Neural cell (in vitro differentiated cells): ENCODE results near the gene GALNT15. TPM values are rescaled to one million over a fixed set of nuclear protein-coding genes. Genes with fewer than 3 reads are reported as not detected.

Source experiments
- H2AFZ ChIP-seq: fragments of 200-600, 300-800 bp; sonication (generic), shearing (Covaris generic); 2 replicates; pipeline ENCODE4 v1.6.0; 2014; ENCODE audit warnings: low read depth, mild to moderate bottlenecking, antibody characterized with exemption, low read length, moderate library complexity
- H3F3A ChIP-seq: fragments of 200-600 bp; shearing (Covaris generic); 2 replicates; pipeline ENCODE4 v1.6.1; 2016; ENCODE audit warnings: mild to moderate bottlenecking, moderate library complexity, mixed read lengths, antibody characterized with exemption, low read length; ENCODE audit not compliant: insufficient read depth, poor library complexity, severe bottlenecking
- H3K27ac ChIP-seq: fragments of 200-600, 300-800 bp; sonication (generic), shearing (Covaris generic); 2 replicates; pipeline ENCODE4 v1.5.1; 2014; ENCODE audit warnings: mild to moderate bottlenecking, low read length, moderate library complexity
- H3K27me3 ChIP-seq: fragments of 300-800, 200-600 bp; sonication (generic), shearing (Covaris generic); 2 replicates; pipeline ENCODE4 v1.6.0; 2014; ENCODE audit warnings: mild to moderate bottlenecking, low read depth, low read length, moderate library complexity; ENCODE audit not compliant: insufficient read depth
- H3K36me3 ChIP-seq: fragments of 300-800, 200-600 bp; sonication (generic), shearing (Covaris generic); 2 replicates; pipeline ENCODE4 v1.5.1; 2014; ENCODE audit warnings: mild to moderate bottlenecking, antibody characterized with exemption, low read length, moderate library complexity; ENCODE audit not compliant: insufficient read depth
- H3K4me2 ChIP-seq: fragments of 300-800, 200-600 bp; sonication (generic), shearing (Covaris generic); 2 replicates; pipeline ENCODE4 v1.6.0; 2014; ENCODE audit warnings: mild to moderate bottlenecking, low read length
- H3K4me3 ChIP-seq: fragments of 300-800, 200-600 bp; sonication (generic), shearing (Covaris generic); 2 replicates; pipeline ENCODE4 v1.5.1; 2014; ENCODE audit warnings: mild to moderate bottlenecking, low read length, moderate library complexity
- H3K79me2 ChIP-seq: fragments of 200-600 bp; shearing (Covaris generic); replicated peaks from 2 replicates; pipeline ENCODE4 v1.6.0; 2014; ENCODE audit warnings: mild to moderate bottlenecking, low read length, moderate library complexity; ENCODE audit not compliant: insufficient read depth
- H3K9ac ChIP-seq: fragments of 300-800, 200-600 bp; sonication (generic), shearing (Covaris generic); 2 replicates; pipeline ENCODE4 v1.6.1; 2016; ENCODE audit warnings: mild to moderate bottlenecking, low read length, mixed read lengths
- H3K9me2 ChIP-seq: fragments of 200-600 bp; shearing (Covaris generic); 2 replicates; pipeline ENCODE4 v1.6.1; 2016; ENCODE audit warnings: mild to moderate bottlenecking, low read length, mixed read lengths; ENCODE audit not compliant: insufficient read depth
- H3K9me3 ChIP-seq: fragments of 200-600, 300-800 bp; sonication (generic), shearing (Covaris generic); 2 replicates; pipeline ENCODE4 v1.6.1; 2016; ENCODE audit warnings: mild to moderate bottlenecking, mixed run types, low read length, moderate library complexity, mixed read lengths
- H4K20me1 ChIP-seq: fragments of 200-600 bp; shearing (Covaris generic); 2 replicates; pipeline ENCODE4 v1.6.1; 2016; ENCODE audit warnings: mild to moderate bottlenecking, mixed run types; ENCODE audit not compliant: insufficient read depth
- EP300 ChIP-seq: fragments of 450-650 bp; conservative IDR thresholded peaks from 2 replicates; pipeline ENCODE4 v1.6.1; 2014; ENCODE audit warnings: antibody characterized with exemption, mild to moderate bottlenecking, moderate library complexity; ENCODE audit not compliant: poor library complexity, severe bottlenecking
- EZH2 ChIP-seq: fragments of 200-600, 300-800 bp; shearing (Covaris generic), sonication (generic); IDR thresholded peaks from 2 replicates; pipeline ENCODE4 v1.6.1; 2014; ENCODE audit warnings: antibody characterized with exemption, low read length, borderline replicate concordance, mild to moderate bottlenecking; ENCODE audit not compliant: insufficient read depth, poor library complexity, severe bottlenecking
- MXI1 ChIP-seq: fragments of 450-650 bp; conservative IDR thresholded peaks from 2 replicates; pipeline ENCODE4 v1.6.1; 2014; ENCODE audit warnings: antibody characterized with exemption, mild to moderate bottlenecking; ENCODE audit not compliant: poor library complexity, severe bottlenecking
- POLR2AphosphoS5 ChIP-seq: IDR thresholded peaks from 2 replicates; pipeline ENCODE4 v1.6.1; 2012
- RAD21 ChIP-seq: fragments of 450-650 bp; conservative IDR thresholded peaks from 2 replicates; pipeline ENCODE4 v1.6.1; 2014; ENCODE audit warnings: antibody characterized with exemption, mild to moderate bottlenecking, moderate library complexity
- REST ChIP-seq: IDR thresholded peaks from 2 replicates; pipeline ENCODE4 v1.6.1; 2012; ENCODE audit warnings: borderline replicate concordance
- SMC3 ChIP-seq: fragments of 450-650 bp; conservative IDR thresholded peaks from 2 replicates; pipeline ENCODE4 v1.6.1; 2014; ENCODE audit warnings: antibody characterized with exemption, mild to moderate bottlenecking, moderate library complexity; ENCODE audit not compliant: poor library complexity
- TAF1 ChIP-seq: IDR thresholded peaks from 2 replicates; pipeline ENCODE4 v1.6.1; 2012; ENCODE audit warnings: low read depth
- polyA plus RNA-seq: library from polyadenylated mRNA; depleted of rRNA; stranded (reverse); fragments of >200 nt; gene quantifications from 2 replicates; pipeline ENCODE4 v1.2.3, GENCODE V29; 2014
- TF ChIP-seq, protein P1 (sequence below): fragments of 450-650 bp; IDR thresholded peaks from 2 replicates; pipeline ENCODE4 v1.5.1; 2014; ENCODE audit warnings: antibody characterized with exemption, mild to moderate bottlenecking, moderate library complexity; ENCODE audit not compliant: poor library complexity, severe bottlenecking

GALNT15 gene
- polyA plus RNA-seq, 1 donor from 2014 or later, result 1.5 TPM

DNA sequence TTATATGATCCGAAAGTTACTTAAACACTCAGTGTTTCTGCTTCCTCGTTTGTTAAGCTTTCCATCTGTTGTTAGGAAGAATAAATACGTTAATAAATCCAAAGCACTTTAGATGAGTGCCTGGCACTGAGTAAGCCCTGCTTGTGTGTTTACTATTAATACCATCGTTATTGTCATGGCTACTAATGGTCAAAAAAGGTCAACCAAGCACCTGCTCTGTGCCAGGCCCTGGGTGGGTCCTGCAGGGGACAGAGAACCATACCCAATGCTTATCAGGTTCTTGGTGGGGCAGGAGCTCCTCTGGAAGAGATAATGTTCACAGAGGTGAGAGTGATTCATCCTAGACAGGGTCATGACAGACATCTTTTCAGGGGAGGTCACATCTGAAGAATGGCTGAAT is 39.9 kb downstream of the GALNT15 start:
- no peaks in the 10 kb centered on the region for H3K9me3 ChIP-seq
- no peaks in the 10 kb centered on the region for H4K20me1 ChIP-seq
- no peaks in the 10 kb centered on the region for H3K36me3 ChIP-seq
- no peaks in the 10 kb centered on the region for H3K79me2 ChIP-seq
- H2AFZ ChIP-seq, result no peak overlapping the region
- H3K27ac ChIP-seq, result no peak overlapping the region
- no peak overlapping the region for H3K4me2 ChIP-seq
- no peaks in the 10 kb centered on the region for H3F3A ChIP-seq
- no peaks in the 10 kb centered on the region for H3K27me3 ChIP-seq
- TF ChIP-seq EZH2 (no peak), RAD21 (no peak), MXI1 (no peak), POLR2AphosphoS5 (no peak), TAF1 (no peak), EP300 (no peak), SMC3 (no peak), REST (no peak)
- TF ChIP-seq, protein P1, sequence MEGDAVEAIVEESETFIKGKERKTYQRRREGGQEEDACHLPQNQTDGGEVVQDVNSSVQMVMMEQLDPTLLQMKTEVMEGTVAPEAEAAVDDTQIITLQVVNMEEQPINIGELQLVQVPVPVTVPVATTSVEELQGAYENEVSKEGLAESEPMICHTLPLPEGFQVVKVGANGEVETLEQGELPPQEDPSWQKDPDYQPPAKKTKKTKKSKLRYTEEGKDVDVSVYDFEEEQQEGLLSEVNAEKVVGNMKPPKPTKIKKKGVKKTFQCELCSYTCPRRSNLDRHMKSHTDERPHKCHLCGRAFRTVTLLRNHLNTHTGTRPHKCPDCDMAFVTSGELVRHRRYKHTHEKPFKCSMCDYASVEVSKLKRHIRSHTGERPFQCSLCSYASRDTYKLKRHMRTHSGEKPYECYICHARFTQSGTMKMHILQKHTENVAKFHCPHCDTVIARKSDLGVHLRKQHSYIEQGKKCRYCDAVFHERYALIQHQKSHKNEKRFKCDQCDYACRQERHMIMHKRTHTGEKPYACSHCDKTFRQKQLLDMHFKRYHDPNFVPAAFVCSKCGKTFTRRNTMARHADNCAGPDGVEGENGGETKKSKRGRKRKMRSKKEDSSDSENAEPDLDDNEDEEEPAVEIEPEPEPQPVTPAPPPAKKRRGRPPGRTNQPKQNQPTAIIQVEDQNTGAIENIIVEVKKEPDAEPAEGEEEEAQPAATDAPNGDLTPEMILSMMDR, result no peak
- no peak overlapping the region for H3K4me3 ChIP-seq
- H3K9ac ChIP-seq, result no peak overlapping the region
- H3K9me2 ChIP-seq, result no peaks in the 10 kb centered on the region

- Histone ChIP-seq H3K9ac (no peak overlapping the region), H4K20me1 (no peaks in the 10 kb centered on the region), H3K79me2 (no peaks in the 10 kb centered on the region), H3K27me3 (no peaks in the 10 kb centered on the region), H3K27ac (no peak overlapping the region), H3K9me2 (no peaks in the 10 kb centered on the region), H3F3A (no peaks in the 10 kb centered on the region), H2AFZ (no peak overlapping the region), H3K36me3 (no peaks in the 10 kb centered on the region), H3K9me3 (no peaks in the 10 kb centered on the region), H3K4me3 (no peak overlapping the region), H3K4me2 (no peak overlapping the region)
- TF ChIP-seq TAF1, result no peak
- no peak for TF ChIP-seq REST
- TF ChIP-seq SMC3, result no peak
- no peak for TF ChIP-seq EP300
- TF ChIP-seq MXI1, result no peak
- TF ChIP-seq EZH2, result no peak
- TF ChIP-seq POLR2AphosphoS5, result no peak
- TF ChIP-seq, protein P1, result no peak
- no peak for TF ChIP-seq RAD21
Observed at GRCh38 chr3:16216373-16216935, 42.0 kb downstream of the GALNT15 start.
